Body of pancreas (tissue), 4 donors: ENCODE data around the gene NMT1. TPM values are rescaled to one million over a fixed set of nuclear protein-coding genes. Genes with fewer than 3 reads are reported as not detected.
A peak's percentile ranks its signal among the peaks of the same experiment; 100 is the strongest.

Experiments used
- ATAC-seq: fragments of 150-250 bp; one replicate; pipeline ENCODE4 v1.9.1; 2016
- DNase-seq, 4 donors: peaks; one replicate each; pipeline ENCODE4 v3.0.0-alpha.2; 2019
- H3K27ac ChIP-seq, 4 donors: fragments of 200-600 bp; sonication (generic); 1 replicate in 3 of 4; 2 replicates in 1 of 4; pipeline versions ENCODE4 v1.5.1 to v1.6.1; 2016 to 2019; ENCODE audit warnings: mild to moderate bottlenecking in 1 of 4, mixed read lengths in 1 of 4, moderate library complexity in 1 of 4
- H3K27me3 ChIP-seq, 2 donors: fragments of 200-600 bp; sonication (generic); one replicate each; pipeline ENCODE4 v1.6.0; 2016; ENCODE audit warnings: mild to moderate bottlenecking in 1 of 2
- H3K36me3 ChIP-seq, 2 donors: fragments of 200-600 bp; sonication (generic); replicated peaks in 1 of 2; 2 replicates each; pipeline ENCODE4 v1.5.1; 2016; ENCODE audit warnings: low read depth in 2 of 2; ENCODE audit not compliant: insufficient read depth in 1 of 2
- H3K4me1 ChIP-seq: fragments of 200-600 bp; sonication (generic); one replicate; pipeline ENCODE4 v1.6.0; 2016
- H3K4me3 ChIP-seq, 2 donors: fragments of 200-600 bp; sonication (generic); 1 replicate in 1 of 2; 2 replicates in 1 of 2; pipeline ENCODE4 v1.5.1; 2016 to 2019
- H3K9me3 ChIP-seq, 3 donors: fragments of 200-600 bp; sonication (generic); 1 replicate in 2 of 3; 2 replicates in 1 of 3; pipeline ENCODE4 v1.5.1; 2016
- POLR2A ChIP-seq, 3 donors: fragments of 450-650 bp; IDR thresholded peaks; one replicate each; pipeline ENCODE4 v1.6.1; 2016; ENCODE audit warnings: antibody characterized with exemption in 3 of 3, mild to moderate bottlenecking in 2 of 3
- WGBS, 2 donors: methylation state at CpG; one replicate each; pipeline ENCODE4 v1.1.5; 2017; 5-methylcytosine and 5-hydroxymethylcytosine counted together
- intact Hi-C: fragments of 100-400 bp; cut with DNase I; formaldehyde crosslinking; loops from one replicate; pipeline ENCODE4 v1.15.1; 2023
- total RNA-seq, 2 donors: library from RNA; depleted of rRNA; stranded (reverse); fragments of >200 nt; gene quantifications; one replicate each; pipeline ENCODE4 v1.1.0, GENCODE V29; 2016
- TF ChIP-seq, protein P1 (sequence below), 7 experiments: fragments of 450-650 bp in 4 of 7; fragments of 200-600 bp in 3 of 7; sonication (generic) in 3 of 7; IDR thresholded peaks; one replicate each; pipeline ENCODE4 v1.5.1; 2016 to 2019; ENCODE audit warnings: antibody characterized with exemption in 7 of 7

Gene NMT1
- total RNA-seq, 2 donors from 2014 or later = 26.5 to 33.9 TPM

DNA sequence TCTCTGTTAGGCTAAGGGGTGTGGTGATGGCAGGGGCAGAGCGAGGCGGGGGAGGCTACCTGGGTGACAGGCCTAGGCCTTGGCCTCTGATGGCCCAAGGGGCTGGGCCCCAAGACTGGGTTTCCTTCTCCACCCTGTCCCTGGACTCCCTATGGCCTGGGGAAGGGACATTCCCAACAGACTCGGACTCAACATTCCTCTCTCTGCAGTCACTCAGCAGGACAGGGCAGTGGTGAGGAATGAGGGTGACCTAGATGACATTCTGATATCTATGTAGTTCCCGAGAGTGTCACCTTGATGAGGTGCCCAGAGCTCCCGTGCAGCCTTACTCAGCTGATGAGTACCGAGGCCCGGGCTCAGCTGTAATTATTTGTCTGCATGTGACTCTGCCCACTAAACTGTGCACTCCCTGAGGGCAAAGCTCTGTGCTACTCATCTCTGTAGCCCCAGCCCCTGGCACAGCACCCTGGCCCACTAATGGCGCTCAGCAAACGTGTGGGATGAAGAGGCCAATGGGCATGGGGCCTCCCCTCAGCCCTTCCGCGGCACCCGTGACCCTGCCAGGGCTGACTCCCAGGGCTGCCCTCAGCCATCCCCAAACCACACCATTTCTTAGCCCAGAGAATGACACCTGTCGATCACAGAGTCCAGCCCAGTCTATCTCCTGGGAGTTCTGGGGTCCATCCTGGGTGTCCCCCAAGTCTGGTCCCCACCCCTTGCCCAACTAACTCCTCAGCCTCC is 69.0 kb downstream of the NMT1 start:
- peak overlapping the region in 1 of 4 donors; percentile 1 for H3K27ac ChIP-seq
- intact Hi-C loops = no loop called here
- no peaks in the 10 kb centered on the region for H3K36me3 ChIP-seq
- no peaks in the 10 kb centered on the region for H3K27me3 ChIP-seq
- ATAC-seq (no peak), DNase-seq (no peak)
- WGBS, 2 donors = 77 to 81% methylated on average over 6 to 12 of the region's 13 CpGs
- H3K9me3 ChIP-seq = no peaks in the 10 kb centered on the region
- no peak overlapping the region for H3K4me3 ChIP-seq
- TF ChIP-seq, protein P1, sequence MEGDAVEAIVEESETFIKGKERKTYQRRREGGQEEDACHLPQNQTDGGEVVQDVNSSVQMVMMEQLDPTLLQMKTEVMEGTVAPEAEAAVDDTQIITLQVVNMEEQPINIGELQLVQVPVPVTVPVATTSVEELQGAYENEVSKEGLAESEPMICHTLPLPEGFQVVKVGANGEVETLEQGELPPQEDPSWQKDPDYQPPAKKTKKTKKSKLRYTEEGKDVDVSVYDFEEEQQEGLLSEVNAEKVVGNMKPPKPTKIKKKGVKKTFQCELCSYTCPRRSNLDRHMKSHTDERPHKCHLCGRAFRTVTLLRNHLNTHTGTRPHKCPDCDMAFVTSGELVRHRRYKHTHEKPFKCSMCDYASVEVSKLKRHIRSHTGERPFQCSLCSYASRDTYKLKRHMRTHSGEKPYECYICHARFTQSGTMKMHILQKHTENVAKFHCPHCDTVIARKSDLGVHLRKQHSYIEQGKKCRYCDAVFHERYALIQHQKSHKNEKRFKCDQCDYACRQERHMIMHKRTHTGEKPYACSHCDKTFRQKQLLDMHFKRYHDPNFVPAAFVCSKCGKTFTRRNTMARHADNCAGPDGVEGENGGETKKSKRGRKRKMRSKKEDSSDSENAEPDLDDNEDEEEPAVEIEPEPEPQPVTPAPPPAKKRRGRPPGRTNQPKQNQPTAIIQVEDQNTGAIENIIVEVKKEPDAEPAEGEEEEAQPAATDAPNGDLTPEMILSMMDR (IDR thresholded peaks at IDR 0.05) = no peak
- TF ChIP-seq POLR2A (IDR thresholded peaks at IDR 0.05) = no peak
- H3K4me1 ChIP-seq = peaks cover 36% of the 10 kb centered on the region

GRCh38 chr17:45130681-45131615 is 69.8 kb downstream of the NMT1 start:
- Histone ChIP-seq H3K4me1 (peaks cover 38% of the 10 kb centered on the region), H3K27ac (no peak overlapping the region), H3K36me3 (no peaks in the 10 kb centered on the region), H3K27me3 (no peaks in the 10 kb centered on the region), H3K9me3 (no peaks in the 10 kb centered on the region), H3K4me3 (no peak overlapping the region)
- intact Hi-C loops = no loop called here
- 76 to 82% methylated on average over 15 to 17 of the region's 17 CpGs for WGBS, 2 donors
- DNase-seq = no peak
- TF ChIP-seq, protein P1 (IDR thresholded peaks at IDR 0.05) = no peak
- ATAC-seq = no peak

GRCh38 chr17:45131616-45132319 is 70.7 kb downstream of the NMT1 start:
- no peak for TF ChIP-seq POLR2A (IDR thresholded peaks at IDR 0.05)
- TF ChIP-seq, protein P1 (IDR thresholded peaks at IDR 0.05) = peak; percentile 49 to 76 (median 66)
- Histone ChIP-seq H3K9me3 (no peaks in the 10 kb centered on the region), H3K27ac (peak overlapping the region; percentile 90 to 97 (median 92)), H3K4me1 (peaks cover 46% of the 10 kb centered on the region), H3K27me3 (no peaks in the 10 kb centered on the region), H3K4me3 (peak overlapping the region; percentile 38 to 63), H3K36me3 (no peaks in the 10 kb centered on the region)
- intact Hi-C loops = no loop called here
- ATAC-seq = peak; percentile 1
- peak; percentile 30 to 54 (median 43) for DNase-seq
- whole genome bisulfite sequencing, 2 donors = 0 to 9% methylated on average over 4 to 34 of the region's 46 CpGs

DNA sequence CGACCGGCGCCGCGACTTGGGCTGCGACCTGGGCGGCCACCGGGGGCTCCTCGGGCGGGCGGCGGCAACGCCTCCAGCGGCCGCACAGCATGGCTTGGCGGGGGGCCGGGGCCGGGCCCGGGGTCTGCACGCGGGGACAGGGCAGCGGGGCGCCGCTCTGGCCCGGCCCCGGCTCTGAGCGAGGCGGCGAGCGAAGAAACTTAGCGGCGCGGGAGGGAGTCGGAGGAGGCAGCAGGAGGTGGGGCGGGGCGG is 71.1 kb downstream of the NMT1 start, which contains the start of gene PLCD3:
Gene PLCD3 (minus strand): TSS at position 196 of the 252 bp plus-strand sequence. CDS start 105 bp downstream, at position 91.
- H3K27me3 ChIP-seq = no peaks in the 10 kb centered on the region
- no peak for ATAC-seq
- peaks cover 51% of the 10 kb centered on the region for H3K4me1 ChIP-seq
- H3K27ac ChIP-seq = peak within 1 kb of the TSS; percentile 90 to 97 (median 92)
- no peak for TF ChIP-seq POLR2A (IDR thresholded peaks at IDR 0.05)
- TF ChIP-seq, protein P1 (IDR thresholded peaks at IDR 0.05) = no peak
- intact Hi-C loops = no loop called here
- peak within 1 kb of the TSS; percentile 63 to 66 for H3K4me3 ChIP-seq
- no peaks in the 10 kb centered on the region for H3K36me3 ChIP-seq
- H3K9me3 ChIP-seq = no peaks in the 10 kb centered on the region
- no peak for DNase-seq
- WGBS, 2 donors = 0 to 4% methylated on average over 10 to 34 of the region's 36 CpGs
